ENCODE data around the gene SMAD2.

The SMAD2 gene

GRCh38 chr18:47830772-47831171 is 99.7 kb downstream of the SMAD2 start:
- no peak for TF ChIP-seq CTCF (IDR thresholded peaks at IDR 0.05)

- TF ChIP-seq CTCF (IDR thresholded peaks at IDR 0.05): no peak
Measured at GRCh38 chr18:47829831-47830230, 100.6 kb downstream of the SMAD2 start.

- TF ChIP-seq CTCF (IDR thresholded peaks at IDR 0.05): no peak
Measured at GRCh38 chr18:47826157-47827074, 104.0 kb downstream of the SMAD2 start.

- TF ChIP-seq CTCF (IDR thresholded peaks at IDR 0.05): no peak
Measured at GRCh38 chr18:47821314-47821713, 109.1 kb downstream of the SMAD2 start.

GRCh38 chr18:47817795-47818077 is 112.7 kb downstream of the SMAD2 start:
- no peak for TF ChIP-seq CTCF (IDR thresholded peaks at IDR 0.05)

- TF ChIP-seq CTCF (IDR thresholded peaks at IDR 0.05): no peak
Measured at GRCh38 chr18:47817017-47817794, 113.3 kb downstream of the SMAD2 start.

- no peak for TF ChIP-seq CTCF (IDR thresholded peaks at IDR 0.05)
Measured at GRCh38 chr18:47815486-47816270, 114.8 kb downstream of the SMAD2 start.

All from LNCAP (cell line).